Activated T-helper 1 cell treated with anti-CD3 and anti-CD28 coated beads, Interleukin-12 subunit alpha, Interleukin-12 subunit beta, Interleukin-2, Interleukin-4 antibody, amounts not matched to agents 30 ng/mL and 10 ng/mL and 1 ng/mL, durations not matched to agents 14 hours and 24 hours and 36 hours (primary cell): ENCODE data around the gene ZBTB24. TPM values are rescaled to one million over a fixed set of nuclear protein-coding genes. Genes with fewer than 3 reads are reported as not detected.

ENCODE experiments used
- DNase-seq: peaks from one replicate; pipeline ENCODE4 v3.0.0; 2021; ENCODE audit warnings: low spot score
- H3K27ac Mint-ChIP-seq: one replicate; pipeline ENCODE4 v1.8.0; 2021; ENCODE audit warnings: mild to moderate bottlenecking, mixed read lengths
- H3K27me3 Mint-ChIP-seq: one replicate; pipeline ENCODE4 v1.8.0; 2022; ENCODE audit warnings: mild to moderate bottlenecking, moderate library complexity, mixed read lengths; ENCODE audit not compliant: insufficient read depth
- H3K36me3 Mint-ChIP-seq: one replicate; pipeline ENCODE4 v1.8.0; 2021; ENCODE audit warnings: low read depth, mixed read lengths
- H3K4me1 Mint-ChIP-seq: one replicate; pipeline ENCODE4 v1.8.0; 2021; ENCODE audit warnings: low read depth, mixed read lengths
- H3K4me3 Mint-ChIP-seq: one replicate; pipeline ENCODE4 v1.8.0; 2021; ENCODE audit warnings: mild to moderate bottlenecking, moderate library complexity, mixed read lengths
- H3K9me3 Mint-ChIP-seq: one replicate; pipeline ENCODE4 v1.8.0; 2021; ENCODE audit warnings: mixed read lengths
- intact Hi-C: fragments of 100-400 bp; cut with micrococcal nuclease; formaldehyde crosslinking; loops from one replicate; pipeline ENCODE4 v1.15.1; 2024
- total RNA-seq: library from RNA; stranded (reverse); gene quantifications from 2 replicates; pipeline ENCODE4 v1.2.3, GENCODE V29; 2022

ZBTB24 gene
- total RNA-seq, 1 donor from 2014 or later = 19.5 TPM

- H3K4me1 Mint-ChIP-seq = peaks cover 59% of the 10 kb centered on the region
- H3K36me3 Mint-ChIP-seq = peaks cover 41% of the 10 kb centered on the region
- no peaks in the 10 kb centered on the region for H3K27me3 Mint-ChIP-seq
- no peak overlapping the region for H3K27ac Mint-ChIP-seq
- H3K9me3 Mint-ChIP-seq = peaks cover 3% of the 10 kb centered on the region
- DNase-seq = no peak
- H3K4me3 Mint-ChIP-seq = no peak overlapping the region
- intact Hi-C loops = no loop called here
Observed at GRCh38 chr6:109460161-109460829, 22.7 kb downstream of the ZBTB24 start.

GRCh38 chr6:109458774-109459531, 24.1 kb downstream of the ZBTB24 start:
- H3K4me1 Mint-ChIP-seq = peaks cover 64% of the 10 kb centered on the region
- peak; percentile 43 for DNase-seq
- H3K4me3 Mint-ChIP-seq = peak overlapping the region; percentile 5
- H3K27ac Mint-ChIP-seq = peak overlapping the region; percentile 91
- intact Hi-C loops = loop anchor here (1.0 to 10.0 kb wide), 4 partner anchors 20 to 1418 kb away; partner anchors contain the start of genes ARMC2 and CDC40
- H3K27me3 Mint-ChIP-seq = no peaks in the 10 kb centered on the region
- peaks cover 3% of the 10 kb centered on the region for H3K9me3 Mint-ChIP-seq
- peaks cover 32% of the 10 kb centered on the region for H3K36me3 Mint-ChIP-seq

GRCh38 chr6:109457562-109457996, 25.4 kb downstream of the ZBTB24 start:
- H3K9me3 Mint-ChIP-seq = peaks cover 3% of the 10 kb centered on the region
- H3K27me3 Mint-ChIP-seq = no peaks in the 10 kb centered on the region
- H3K4me3 Mint-ChIP-seq = no peak overlapping the region
- intact Hi-C loops = loop anchor here (5.0 to 10.0 kb wide), 3 partner anchors 613 to 1420 kb away; partner anchors contain the start of genes ARMC2 and CDC40
- no peak overlapping the region for H3K27ac Mint-ChIP-seq
- peaks cover 28% of the 10 kb centered on the region for H3K36me3 Mint-ChIP-seq
- no peak for DNase-seq
- peaks cover 66% of the 10 kb centered on the region for H3K4me1 Mint-ChIP-seq

DNA sequence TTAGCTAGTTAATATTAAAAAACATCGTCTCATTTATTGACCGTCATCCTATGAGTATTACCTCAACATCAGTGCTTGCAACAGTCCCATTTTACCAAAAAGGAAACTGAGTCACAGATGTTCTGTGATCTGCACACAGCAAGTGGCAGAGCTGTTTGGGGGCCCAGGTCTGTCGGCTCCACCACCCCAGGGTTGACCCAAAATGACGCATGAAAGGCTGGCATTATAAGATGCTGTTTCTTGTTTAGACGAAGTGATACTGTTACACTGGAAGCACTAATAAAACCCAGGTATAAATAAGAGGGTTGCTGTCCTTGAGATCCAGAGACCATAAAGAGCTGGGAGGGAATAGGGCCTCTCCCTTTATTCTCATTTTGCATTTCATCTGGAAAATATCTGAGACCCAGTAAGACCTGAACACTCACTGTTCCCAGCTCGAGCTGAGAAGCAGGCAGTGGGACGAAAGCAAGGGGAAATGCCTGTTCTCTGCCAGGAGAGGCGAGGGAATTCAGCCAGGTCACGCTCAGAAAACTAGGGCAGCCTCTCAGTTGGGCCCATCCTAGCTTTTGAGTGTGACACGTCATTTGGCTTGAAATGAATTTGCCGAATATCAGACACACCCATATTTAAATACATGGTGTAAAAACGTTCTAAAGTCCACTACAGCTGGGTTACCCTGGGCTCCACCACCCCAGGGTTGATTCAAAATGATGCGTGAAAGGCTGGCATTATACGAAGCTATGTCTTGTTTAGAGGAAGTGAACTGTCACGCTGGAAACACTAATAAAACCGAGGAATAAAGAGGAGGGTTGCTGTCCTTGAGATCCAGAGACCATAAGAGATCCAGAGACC, 26.1 kb downstream of the ZBTB24 start:
- Mint-ChIP-seq H3K27ac (peak overlapping the region; percentile 52), H3K36me3 (peaks cover 28% of the 10 kb centered on the region), H3K9me3 (peaks cover 3% of the 10 kb centered on the region), H3K4me1 (peaks cover 60% of the 10 kb centered on the region), H3K4me3 (peak overlapping the region; percentile 56), H3K27me3 (no peaks in the 10 kb centered on the region)
- intact Hi-C loops = loop anchor here (5.0 to 10.0 kb wide), 3 partner anchors 612 to 1420 kb away; partner anchors contain the start of genes ARMC2 and CDC40
- no peak for DNase-seq

DNA sequence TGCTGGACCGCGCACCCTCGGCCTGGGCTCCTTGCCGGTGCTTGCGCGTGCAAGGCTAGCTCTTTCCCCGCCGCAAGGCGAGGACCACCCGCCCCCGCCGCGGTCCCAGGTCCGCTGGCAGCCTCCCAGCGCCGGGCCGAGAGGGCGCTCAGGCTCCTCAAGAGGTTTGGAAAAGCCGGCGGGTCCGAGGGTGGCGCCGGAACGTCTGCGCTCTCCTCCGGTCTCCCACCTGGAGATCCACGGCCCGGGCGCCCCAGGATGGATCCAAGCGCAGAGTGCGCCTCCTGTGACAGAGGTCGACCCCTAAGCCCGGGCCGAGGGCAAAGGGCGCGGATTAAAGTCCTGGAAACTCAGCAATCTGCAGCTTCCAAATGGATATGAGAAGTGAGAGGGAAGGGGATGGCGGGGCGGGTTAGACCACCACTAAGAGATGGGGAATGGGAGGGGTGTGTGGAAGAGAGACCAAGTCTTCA, 26.9 kb downstream of the ZBTB24 start:
- Mint-ChIP-seq H3K9me3 (no peaks in the 10 kb centered on the region), H3K4me3 (peak overlapping the region; percentile 33), H3K27ac (peak overlapping the region; percentile 52), H3K36me3 (peaks cover 29% of the 10 kb centered on the region), H3K4me1 (peaks cover 56% of the 10 kb centered on the region), H3K27me3 (no peaks in the 10 kb centered on the region)
- no peak for DNase-seq
- intact Hi-C loops = loop anchor here (5.0 to 10.0 kb wide), 3 partner anchors 611 to 1421 kb away; partner anchors contain the start of genes ARMC2 and CDC40

- Mint-ChIP-seq H3K27me3 (no peaks in the 10 kb centered on the region), H3K4me3 (peak within 1 kb of the TSS; percentile 97), H3K36me3 (peaks cover 29% of the 10 kb centered on the region), H3K27ac (peak within 1 kb of the TSS; percentile 97), H3K9me3 (no peaks in the 10 kb centered on the region), H3K4me1 (peaks cover 60% of the 10 kb centered on the region)
- intact Hi-C loops = loop anchor here (1.0 to 10.0 kb wide), 9 partner anchors 15 to 1422 kb away; partner anchors contain the start of genes ARMC2, CDC40, CEP57L1 and PPIL6
- peak; percentile 69 for DNase-seq
Observed at GRCh38 chr6:109455437-109456110, 27.4 kb downstream of the ZBTB24 start, which contains the start of gene MICAL1. TSS of gene MICAL1 (minus strand) at chr6:109455772. CDS start at chr6:109454196, 1,576 bp downstream.

DNA sequence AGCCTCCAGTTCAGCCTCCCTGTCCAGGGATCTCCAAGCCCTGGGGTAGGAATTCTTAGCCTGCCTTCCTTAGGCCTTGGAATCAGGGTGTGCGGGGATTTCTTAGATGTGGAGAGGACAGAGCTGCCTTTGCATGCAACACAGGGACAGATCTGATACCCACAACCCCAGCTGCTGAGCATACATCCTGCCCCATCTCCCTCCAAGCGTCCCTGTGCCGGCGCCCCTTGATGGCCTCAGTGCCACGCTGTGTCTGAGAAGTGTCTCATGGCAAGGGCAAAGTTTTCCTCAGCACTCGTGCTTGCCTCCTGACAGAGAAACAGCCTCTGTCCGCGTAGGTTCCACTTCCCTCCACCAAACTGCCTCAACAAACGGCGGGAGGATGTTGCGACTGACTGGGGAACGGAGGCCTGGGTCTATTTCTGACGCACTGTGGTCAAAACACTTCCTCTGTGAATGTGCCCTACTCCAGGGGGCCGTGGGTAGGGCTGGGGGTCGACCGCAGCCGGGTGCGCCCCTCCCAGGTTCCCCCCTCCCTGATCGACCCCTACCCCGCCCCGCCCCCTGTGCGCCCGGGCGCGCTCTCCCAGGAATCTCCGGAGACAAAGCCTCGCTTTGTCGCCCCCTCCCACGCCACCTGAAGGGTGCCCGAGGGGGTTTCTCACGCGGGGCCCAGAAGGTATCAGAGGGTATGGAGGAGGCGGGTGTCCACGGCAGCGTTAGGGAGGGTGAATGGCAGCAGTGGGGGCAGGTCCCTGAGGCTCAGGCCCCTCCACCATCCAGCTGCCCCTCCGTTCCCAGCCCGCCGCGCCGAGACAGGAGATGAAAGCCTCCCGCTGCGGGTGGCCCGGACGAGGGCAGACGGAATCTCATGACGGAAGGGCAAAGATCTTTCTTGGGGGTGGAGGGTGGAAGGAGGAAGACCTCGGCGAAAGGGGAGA, 28.3 kb downstream of the ZBTB24 start:
- H3K4me1 Mint-ChIP-seq = peaks cover 63% of the 10 kb centered on the region

DNA sequence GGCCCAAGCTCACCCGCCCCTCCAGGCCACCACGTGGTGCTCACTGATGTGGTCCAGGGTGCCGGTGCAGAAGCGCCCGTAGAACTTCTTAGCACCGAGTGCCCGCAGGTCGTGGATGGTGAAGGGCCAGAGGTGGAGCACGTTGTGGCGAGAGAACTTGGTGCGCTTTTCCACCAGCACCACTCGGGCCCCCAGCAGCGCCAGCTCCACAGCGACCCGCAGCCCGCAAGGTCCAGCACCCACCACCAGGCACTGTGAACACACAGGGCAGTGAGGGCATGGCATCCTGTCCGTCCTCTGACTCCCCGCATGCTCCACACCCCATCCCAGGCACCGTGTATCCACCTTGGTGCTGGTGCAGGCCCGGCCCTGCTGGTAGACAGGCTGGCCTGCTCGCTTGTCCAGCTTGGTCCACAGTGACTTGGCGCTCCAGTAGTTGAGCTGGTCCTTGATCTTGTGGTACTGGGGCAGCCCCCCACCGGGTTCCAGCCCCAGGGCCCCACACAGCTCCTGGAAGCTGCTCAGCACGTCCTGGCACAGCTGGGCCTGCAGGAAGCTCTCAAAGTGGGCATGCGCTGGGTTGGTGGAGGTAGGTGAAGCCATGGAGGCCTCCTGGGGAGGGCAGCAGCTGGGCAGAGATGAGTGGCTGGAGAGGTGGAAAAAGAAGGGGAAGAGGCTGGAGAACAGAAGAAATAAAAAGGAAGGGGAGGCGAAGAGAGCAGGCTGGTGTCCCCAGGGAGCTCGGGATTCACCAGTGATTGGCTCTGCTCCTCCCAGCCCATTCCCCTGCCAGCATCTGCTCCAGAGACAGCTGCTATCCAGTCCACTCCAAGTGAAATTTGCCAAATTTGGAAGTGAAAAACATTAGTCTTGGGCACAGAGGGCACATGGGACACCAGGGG, 29.2 kb downstream of the ZBTB24 start:
- intact Hi-C loops = loop anchor here (2.0 to 10.0 kb wide), 4 partner anchors 81 to 731 kb away; partner anchors contain the start of genes ARMC2 and CDC40
- H3K27ac Mint-ChIP-seq = peak overlapping the region; percentile 95

More for the DNA sequence above, 28.3 kb downstream of the ZBTB24 start:
- H3K9me3 Mint-ChIP-seq = no peaks in the 10 kb centered on the region
- intact Hi-C loops = loop anchor here (1.0 to 10.0 kb wide), 9 partner anchors 14 to 1423 kb away; partner anchors contain the start of genes ARMC2, CDC40, CEP57L1 and PPIL6
- peak; percentile 58 for DNase-seq
- H3K36me3 Mint-ChIP-seq = peaks cover 32% of the 10 kb centered on the region
- H3K27me3 Mint-ChIP-seq = no peaks in the 10 kb centered on the region
- H3K27ac Mint-ChIP-seq = peak overlapping the region; percentile 97
- peak overlapping the region; percentile 97 for H3K4me3 Mint-ChIP-seq

DNA sequence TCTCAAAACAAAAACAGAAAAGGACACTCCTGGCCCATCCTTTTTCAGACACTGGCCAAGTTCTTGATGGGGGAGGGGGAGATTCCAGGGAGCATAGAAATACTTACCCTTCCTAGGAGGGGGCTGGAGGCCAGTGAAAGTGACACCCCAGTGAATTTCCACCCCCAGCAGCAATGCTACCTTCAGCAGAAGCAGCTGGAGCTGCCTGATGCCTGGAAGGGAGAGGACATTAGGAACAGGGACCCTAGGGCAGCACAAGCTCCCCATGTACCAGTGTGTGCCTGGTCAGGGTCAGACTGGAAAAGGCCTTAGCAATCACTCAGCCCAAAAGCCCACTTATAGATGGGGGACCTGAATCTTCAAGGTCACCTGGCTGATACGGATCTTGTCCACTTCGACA, 29.9 kb downstream of the ZBTB24 start:
- H3K4me3 Mint-ChIP-seq = peak overlapping the region; percentile 34
- H3K27ac Mint-ChIP-seq = no peak overlapping the region
- H3K4me1 Mint-ChIP-seq = peaks cover 57% of the 10 kb centered on the region
- intact Hi-C loops = loop anchor here (10.0 kb wide), 2 partner anchors 608 to 732 kb away; partner anchors contain the start of genes ARMC2 and CDC40
- H3K36me3 Mint-ChIP-seq = peaks cover 29% of the 10 kb centered on the region
- H3K27me3 Mint-ChIP-seq = no peaks in the 10 kb centered on the region
- no peak for DNase-seq
- H3K9me3 Mint-ChIP-seq = no peaks in the 10 kb centered on the region

More for the DNA sequence above, 29.2 kb downstream of the ZBTB24 start:
- Mint-ChIP-seq H3K27me3 (no peaks in the 10 kb centered on the region), H3K4me3 (peak overlapping the region; percentile 97), H3K4me1 (peaks cover 58% of the 10 kb centered on the region), H3K9me3 (no peaks in the 10 kb centered on the region), H3K36me3 (peaks cover 30% of the 10 kb centered on the region)
- DNase-seq = no peak

- H3K36me3 Mint-ChIP-seq = peaks cover 35% of the 10 kb centered on the region
- peak overlapping the region; percentile 52 for H3K27ac Mint-ChIP-seq
- no peaks in the 10 kb centered on the region for H3K9me3 Mint-ChIP-seq
- peaks cover 49% of the 10 kb centered on the region for H3K4me1 Mint-ChIP-seq
- peak overlapping the region; percentile 51 for H3K4me3 Mint-ChIP-seq
- no peak for DNase-seq
- intact Hi-C loops = loop anchor here (10.0 kb wide), 2 partner anchors 607 to 733 kb away; partner anchors contain the start of genes ARMC2 and CDC40
- no peaks in the 10 kb centered on the region for H3K27me3 Mint-ChIP-seq
Observed at GRCh38 chr6:109452181-109452580, 30.8 kb downstream of the ZBTB24 start.
